HepG2 (cell line): Measurements from ENCODE around the gene FRMD4A.
"Not testable (repeated sequence)": the region's sequence is repeated elsewhere in the genome, so short reads cannot be mapped to it uniquely, and the experiment has no call there.

Source experiments
- ATAD3A ChIP-seq: sonication (generic); formaldehyde crosslinking; IDR thresholded peaks from 2 replicates; pipeline ENCODE4 v1.4.0; 2020; ENCODE audit warnings: missing genetic modification reagents
- ZKSCAN1 ChIP-seq: fragments of 150-350 bp; IDR thresholded peaks from 2 replicates; pipeline ENCODE4 v1.6.1; 2014; ENCODE audit warnings: low read length
- ZNF639 ChIP-seq: conservative IDR thresholded peaks from 2 replicates; pipeline ENCODE4 v1.6.1; 2018; ENCODE audit warnings: missing genetic modification reagents

GRCh38 chr10:14228798-14229197, 101.9 kb downstream of the FRMD4A start:
- not testable (repeated sequence) for TF ChIP-seq ZKSCAN1, ZNF639, ATAD3A
